Left ventricle myocardium inferior (tissue), 1 donor: ENCODE measurements around the gene ABHD12. TPM values are rescaled to one million over a fixed set of nuclear protein-coding genes. Genes with fewer than 3 reads are reported as not detected.

Experiments used
- DNase-seq: peaks from one replicate; pipeline ENCODE4 v3.0.0-alpha.2; 2020
- H3K27ac ChIP-seq: fragments of 200-600 bp; replicated peaks from 2 replicates; pipeline ENCODE4 v1.8.0; 2021
- H3K27me3 ChIP-seq: fragments of 200-600 bp; 2 replicates; pipeline ENCODE4 v1.8.0; 2021; ENCODE audit warnings: low read depth
- H3K36me3 ChIP-seq: fragments of 200-600 bp; 2 replicates; pipeline ENCODE4 v1.8.0; 2021
- H3K4me1 ChIP-seq: fragments of 200-600 bp; 2 replicates; pipeline ENCODE4 v1.8.0; 2021
- H3K4me3 ChIP-seq: fragments of 200-600 bp; 2 replicates; pipeline ENCODE4 v1.8.0; 2021; ENCODE audit warnings: mild to moderate bottlenecking, moderate library complexity
- H3K9me3 ChIP-seq: fragments of 200-600 bp; replicated peaks from 2 replicates; pipeline ENCODE4 v1.8.0; 2021
- CTCF ChIP-seq: fragments of 200-600 bp; IDR thresholded peaks from 2 replicates; pipeline ENCODE4 v1.8.0; 2021; ENCODE audit warnings: antibody characterized with exemption, mild to moderate bottlenecking, borderline replicate concordance
- intact Hi-C: fragments of 100-400 bp; cut with micrococcal nuclease; formaldehyde crosslinking; loops from one replicate; pipeline ENCODE4 v1.11.0; 2022
- total RNA-seq: library from RNA; stranded (reverse); fragmentation: NEBNext Ultra II Directional; extraction: Animal tissue kit (Norgen Biotek cat#: 25700); gene quantifications from one replicate; pipeline ENCODE4 v1.2.1, GENCODE V29; 2021
- donor health status: DM: no; HTN: yes; CAD: no; lungs with severe emphysema.

ABHD12 gene
- total RNA-seq, 1 donor from 2014 or later, result 23.2 TPM

- Histone ChIP-seq H3K4me1 (peaks cover 28% of the 10 kb centered on the region), H3K27ac (no peak overlapping the region), H3K36me3 (peaks cover 100% of the 10 kb centered on the region), H3K27me3 (no peaks in the 10 kb centered on the region), H3K4me3 (no peak overlapping the region), H3K9me3 (no peaks in the 10 kb centered on the region)
- peak; percentile 13 for DNase-seq
- no peak for TF ChIP-seq CTCF
- intact Hi-C loops, result no loop called here
Measured at GRCh38 chr20:25282034-25282781, 108.4 kb downstream of the ABHD12 start.

- peaks cover 35% of the 10 kb centered on the region for H3K4me1 ChIP-seq
- no peak overlapping the region for H3K4me3 ChIP-seq
- H3K9me3 ChIP-seq, result no peaks in the 10 kb centered on the region
- TF ChIP-seq CTCF, result no peak
- peak; percentile 14 for DNase-seq
- no peak overlapping the region for H3K27ac ChIP-seq
- H3K36me3 ChIP-seq, result peaks cover 100% of the 10 kb centered on the region
- H3K27me3 ChIP-seq, result no peaks in the 10 kb centered on the region
- intact Hi-C loops, result no loop called here
Measured at GRCh38 chr20:25281541-25281991, 109.1 kb downstream of the ABHD12 start.

GRCh38 chr20:25280574-25281535 is 109.8 kb downstream of the ABHD12 start:
- Histone ChIP-seq H3K9me3 (no peaks in the 10 kb centered on the region), H3K27ac (peak overlapping the region; percentile 87), H3K36me3 (peaks cover 100% of the 10 kb centered on the region), H3K4me1 (peaks cover 42% of the 10 kb centered on the region), H3K4me3 (no peak overlapping the region), H3K27me3 (no peaks in the 10 kb centered on the region)
- intact Hi-C loops, result no loop called here
- TF ChIP-seq CTCF, result no peak
- DNase-seq, result peak; percentile 13

GRCh38 chr20:25280051-25280573 is 110.5 kb downstream of the ABHD12 start:
- TF ChIP-seq CTCF, result no peak
- Histone ChIP-seq H3K27me3 (no peaks in the 10 kb centered on the region), H3K9me3 (no peaks in the 10 kb centered on the region), H3K4me3 (no peak overlapping the region), H3K4me1 (peaks cover 49% of the 10 kb centered on the region), H3K27ac (peak overlapping the region; percentile 87), H3K36me3 (peaks cover 100% of the 10 kb centered on the region)
- intact Hi-C loops, result no loop called here
- peak; percentile 32 for DNase-seq

DNA sequence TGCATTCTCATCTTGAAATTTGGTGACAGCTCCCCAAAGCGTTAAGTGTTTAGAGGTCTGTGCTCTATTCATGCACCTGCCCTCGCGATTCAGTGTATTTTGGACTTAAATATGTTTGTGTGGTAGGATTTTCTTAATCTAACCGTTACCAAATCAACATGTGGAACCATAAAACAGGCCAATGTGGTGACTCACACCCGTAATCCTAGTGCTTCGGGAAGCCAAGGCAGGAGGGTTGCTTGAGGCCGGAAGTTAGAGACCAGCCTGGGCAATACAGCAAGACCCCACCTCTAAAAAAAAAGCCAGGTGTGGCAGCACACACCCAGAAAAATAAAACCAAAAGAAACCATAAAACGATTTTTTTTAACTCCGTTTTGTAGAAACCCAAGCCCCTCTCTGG is 111.2 kb downstream of the ABHD12 start:
- H3K4me1 ChIP-seq, result peaks cover 56% of the 10 kb centered on the region
- H3K9me3 ChIP-seq, result no peaks in the 10 kb centered on the region
- TF ChIP-seq CTCF, result no peak
- no peak for DNase-seq
- H3K27me3 ChIP-seq, result no peaks in the 10 kb centered on the region
- H3K36me3 ChIP-seq, result peaks cover 100% of the 10 kb centered on the region
- H3K4me3 ChIP-seq, result no peak overlapping the region
- H3K27ac ChIP-seq, result peak overlapping the region; percentile 87
- intact Hi-C loops, result no loop called here
